Activated naive CD8-positive, alpha-beta T cell treated with anti-CD3 and anti-CD28 coated beads, Interleukin-2, amount 50 U/mL, for 24 hours (primary cell): Measurements from ENCODE around the gene PRAC1.

Experiments used
- ATAC-seq: fragments of 150-1000 bp; cut with Tn5 transposase; one replicate; pipeline ENCODE4 v1.10.0; 2021
- DNase-seq: peaks from one replicate; pipeline ENCODE4 v3.0.0; 2021
- H3K27ac Mint-ChIP-seq: one replicate; pipeline ENCODE4 v1.8.0; 2021; ENCODE audit warnings: mild to moderate bottlenecking, mixed read lengths
- H3K27me3 Mint-ChIP-seq: one replicate; pipeline ENCODE4 v1.8.0; 2021; ENCODE audit warnings: mixed read lengths
- H3K36me3 Mint-ChIP-seq: one replicate; pipeline ENCODE4 v1.8.0; 2021; ENCODE audit warnings: low read depth, mixed read lengths
- H3K4me1 Mint-ChIP-seq: one replicate; pipeline ENCODE4 v1.8.0; 2021; ENCODE audit warnings: mixed read lengths
- H3K4me3 Mint-ChIP-seq: one replicate; pipeline ENCODE4 v1.8.0; 2021; ENCODE audit warnings: mild to moderate bottlenecking, moderate library complexity, mixed read lengths
- H3K9me3 Mint-ChIP-seq: one replicate; pipeline ENCODE4 v1.8.0; 2021; ENCODE audit warnings: mixed read lengths

Gene PRAC1

DNA sequence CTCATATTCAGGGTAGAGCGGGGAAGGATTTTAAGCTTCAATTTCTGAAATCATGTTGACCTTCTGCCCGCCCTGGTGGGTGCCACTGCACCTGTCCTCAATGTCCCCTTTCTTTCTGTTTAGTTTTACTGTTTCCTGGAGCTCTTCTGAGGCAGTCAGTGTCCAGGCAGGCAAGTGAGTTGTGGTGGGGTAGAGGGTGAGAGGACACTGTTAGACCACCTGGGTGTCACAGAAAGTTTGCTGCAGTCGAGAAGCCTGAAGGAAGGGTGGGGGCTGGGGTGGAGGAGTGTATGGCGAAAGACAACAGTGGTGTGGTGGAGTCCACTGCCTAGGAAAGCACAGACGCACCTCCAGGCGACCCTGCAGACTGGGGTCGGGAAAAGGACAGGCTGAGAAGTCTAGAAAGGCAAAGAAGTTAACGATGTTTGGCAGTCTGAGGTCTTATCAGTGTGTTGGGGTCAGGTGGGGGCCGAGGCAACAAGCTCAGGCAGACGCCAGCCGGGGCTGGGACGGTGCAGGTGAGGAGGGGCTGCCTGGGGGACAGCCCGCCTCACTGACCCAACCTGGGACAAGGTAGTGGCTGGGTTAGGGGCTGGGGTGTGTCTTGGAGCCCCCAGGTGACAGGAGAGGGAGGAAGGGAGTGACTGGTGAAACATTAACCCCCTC, 29.5 kb upstream of the PRAC1 start:
- ATAC-seq (no peak), DNase-seq (no peak)
- Mint-ChIP-seq H3K4me3 (no peak overlapping the region), H3K27ac (no peak overlapping the region), H3K9me3 (no peaks in the 10 kb centered on the region), H3K36me3 (no peaks in the 10 kb centered on the region), H3K4me1 (peaks cover 6% of the 10 kb centered on the region), H3K27me3 (peaks cover 80% of the 10 kb centered on the region)

DNA sequence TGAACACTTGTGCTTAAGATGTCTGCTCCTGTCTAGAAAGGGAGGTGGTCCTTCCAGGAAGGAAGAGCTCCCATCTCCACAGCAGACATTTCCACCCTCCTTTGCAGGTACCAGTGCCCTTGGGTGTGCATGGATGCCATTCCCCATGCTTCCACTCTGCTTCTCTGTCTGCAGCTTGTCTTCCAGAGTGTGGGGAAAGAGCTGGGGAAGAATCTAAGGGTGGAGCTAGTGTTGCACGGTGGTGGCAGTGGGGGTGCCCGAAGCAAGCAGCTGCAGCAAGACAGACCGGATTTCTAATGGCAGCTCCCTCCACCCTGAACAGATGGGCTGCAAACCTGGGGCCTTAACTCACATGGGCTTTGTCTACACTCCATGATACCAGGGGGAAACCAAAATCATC, 28.9 kb upstream of the PRAC1 start:
- peaks cover 81% of the 10 kb centered on the region for H3K27me3 Mint-ChIP-seq
- DNase-seq (no peak), ATAC-seq (no peak)
- peaks cover 9% of the 10 kb centered on the region for H3K4me1 Mint-ChIP-seq
- no peak overlapping the region for H3K27ac Mint-ChIP-seq
- H3K36me3 Mint-ChIP-seq = no peaks in the 10 kb centered on the region
- no peaks in the 10 kb centered on the region for H3K9me3 Mint-ChIP-seq
- H3K4me3 Mint-ChIP-seq = no peak overlapping the region

DNA sequence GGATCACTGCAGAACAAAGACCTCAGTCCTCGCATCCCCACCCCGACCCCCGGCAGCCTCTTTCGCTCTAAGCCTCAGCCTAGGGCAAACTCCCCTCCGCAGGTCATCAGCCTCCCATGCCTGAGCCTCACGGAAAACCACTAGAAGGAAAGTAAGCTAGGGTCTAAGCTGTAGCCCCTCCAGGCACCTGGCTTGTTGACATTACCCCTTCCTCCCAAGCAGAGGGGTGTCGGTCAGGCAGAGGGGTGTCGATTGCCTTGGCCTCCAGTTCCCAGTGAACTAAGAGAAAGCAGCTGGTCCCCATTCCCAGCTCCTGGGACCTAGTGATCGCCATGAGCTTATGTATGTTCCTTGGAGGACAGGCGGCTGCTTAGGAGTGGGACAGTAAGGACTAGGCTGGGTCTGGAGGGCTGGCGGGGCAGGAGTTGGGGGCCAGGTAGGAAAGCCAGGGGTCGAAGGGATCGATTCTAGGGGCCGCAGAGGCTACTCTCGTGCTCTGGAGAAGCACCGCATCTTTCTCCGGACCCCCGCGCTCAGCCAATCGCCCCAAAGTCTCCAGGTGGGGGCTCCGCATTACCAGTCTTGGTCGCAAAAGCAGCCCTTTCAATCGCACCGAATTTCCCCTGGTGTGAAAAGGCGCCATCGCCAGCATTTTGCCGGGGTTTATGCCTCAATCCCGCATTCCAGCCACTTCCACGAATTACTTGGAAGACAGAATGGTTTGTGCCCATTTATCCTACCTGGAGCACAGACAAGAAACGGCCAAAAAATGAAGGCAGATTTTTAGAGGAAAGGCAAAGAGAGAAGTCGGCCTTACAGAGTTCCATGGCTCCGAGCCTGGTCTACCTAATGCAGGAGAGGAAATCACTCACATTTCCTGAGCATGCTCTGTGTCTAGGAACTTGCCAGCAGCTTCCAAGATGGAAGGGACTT, 27.6 kb upstream of the PRAC1 start:
- H3K27ac Mint-ChIP-seq = no peak overlapping the region
- H3K9me3 Mint-ChIP-seq = no peaks in the 10 kb centered on the region
- ATAC-seq (no peak), DNase-seq (no peak)
- peaks cover 82% of the 10 kb centered on the region for H3K27me3 Mint-ChIP-seq
- H3K4me3 Mint-ChIP-seq = no peak overlapping the region
- H3K4me1 Mint-ChIP-seq = peaks cover 7% of the 10 kb centered on the region
- H3K36me3 Mint-ChIP-seq = no peaks in the 10 kb centered on the region

DNA sequence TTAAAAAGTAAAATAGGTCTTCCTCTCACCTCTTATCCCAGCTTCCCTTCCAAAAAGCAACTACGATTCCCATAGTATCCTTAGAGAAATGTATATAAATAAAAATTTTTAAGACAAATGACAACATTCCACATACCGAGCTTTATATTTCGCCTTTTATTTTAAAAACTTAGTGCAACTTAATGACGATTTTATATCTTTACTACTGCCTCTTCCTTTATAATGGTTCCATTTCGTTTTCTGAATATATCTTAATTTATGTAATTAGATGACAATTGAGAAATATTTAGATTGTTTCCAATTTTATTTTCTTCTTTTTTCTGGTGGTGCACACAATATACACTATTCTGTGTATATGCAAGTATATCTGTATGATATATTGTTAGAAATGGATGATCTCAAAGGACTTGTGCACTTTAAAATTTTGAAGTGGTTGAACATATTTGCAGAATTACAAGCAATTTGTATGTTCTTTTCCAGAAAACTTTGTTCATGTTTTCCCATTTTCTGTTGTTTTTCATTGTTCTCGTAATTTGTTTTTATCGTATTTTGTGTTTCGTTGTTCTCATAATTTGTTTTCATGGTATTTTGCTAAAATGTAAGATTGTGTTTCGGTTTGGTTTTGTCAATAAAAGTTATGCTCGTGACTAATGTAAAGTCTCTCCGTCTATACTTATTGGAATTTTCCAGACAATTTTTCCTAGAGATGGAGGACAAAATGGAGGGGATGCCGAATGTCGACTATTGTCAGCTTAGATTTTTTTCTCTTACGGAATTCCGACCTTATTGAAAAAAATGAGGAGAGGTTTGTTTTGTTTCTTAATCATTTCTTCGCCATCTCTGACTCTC, 26.6 kb upstream of the PRAC1 start:
- no peak for DNase-seq
- Mint-ChIP-seq H3K27me3 (peaks cover 80% of the 10 kb centered on the region), H3K27ac (no peak overlapping the region), H3K4me3 (no peak overlapping the region), H3K4me1 (peaks cover 3% of the 10 kb centered on the region), H3K36me3 (no peaks in the 10 kb centered on the region), H3K9me3 (no peaks in the 10 kb centered on the region)
- no peak for ATAC-seq

DNA sequence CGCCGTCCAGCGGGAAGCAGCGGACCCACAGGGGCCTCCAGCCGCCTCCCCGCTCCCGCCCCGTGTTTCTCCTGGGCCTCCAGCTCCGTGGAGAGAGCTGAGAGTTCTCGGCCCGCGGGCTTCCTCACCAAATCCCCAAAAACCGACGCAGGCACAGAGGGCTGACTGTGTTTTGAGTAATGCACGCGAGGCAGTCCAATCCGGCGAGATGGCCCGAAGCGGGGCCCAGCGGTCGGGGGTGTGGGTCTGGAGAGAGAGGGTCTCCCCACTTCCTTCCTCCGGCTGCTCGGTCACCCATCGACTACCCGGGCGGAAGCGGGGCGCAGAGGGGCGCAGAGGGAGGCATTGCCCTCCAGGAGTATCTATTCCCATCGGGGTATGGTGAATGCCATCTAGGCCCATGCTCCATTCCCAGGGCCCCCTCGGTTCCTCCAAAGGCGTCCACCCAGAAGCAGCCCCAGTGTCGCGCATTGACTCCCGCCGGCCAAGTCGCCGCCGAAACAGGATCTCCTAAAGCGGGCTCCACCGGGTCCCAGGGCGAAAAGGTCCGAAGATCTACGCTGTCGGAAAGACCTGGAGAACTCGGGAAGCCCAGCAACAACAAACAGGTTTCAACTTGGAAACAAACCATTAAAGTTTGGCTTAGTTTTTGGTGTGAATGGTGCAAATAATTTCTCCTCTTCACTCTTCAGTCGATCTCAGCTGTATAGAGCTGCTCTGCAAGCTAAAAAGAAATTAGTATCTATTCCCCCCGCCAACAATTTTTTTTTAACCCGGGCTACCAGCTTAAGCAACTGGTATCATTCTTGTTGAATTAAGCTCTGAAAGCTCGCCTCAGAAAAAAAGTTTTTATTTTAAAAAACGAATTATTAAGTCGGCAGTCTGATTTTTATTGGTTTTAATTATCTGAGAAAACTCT, 25.4 kb upstream of the PRAC1 start:
- no peak overlapping the region for H3K27ac Mint-ChIP-seq
- peaks cover 3% of the 10 kb centered on the region for H3K4me1 Mint-ChIP-seq
- H3K27me3 Mint-ChIP-seq = peaks cover 80% of the 10 kb centered on the region
- no peak for ATAC-seq
- H3K9me3 Mint-ChIP-seq = no peaks in the 10 kb centered on the region
- H3K36me3 Mint-ChIP-seq = no peaks in the 10 kb centered on the region
- DNase-seq = no peak
- no peak overlapping the region for H3K4me3 Mint-ChIP-seq

DNA sequence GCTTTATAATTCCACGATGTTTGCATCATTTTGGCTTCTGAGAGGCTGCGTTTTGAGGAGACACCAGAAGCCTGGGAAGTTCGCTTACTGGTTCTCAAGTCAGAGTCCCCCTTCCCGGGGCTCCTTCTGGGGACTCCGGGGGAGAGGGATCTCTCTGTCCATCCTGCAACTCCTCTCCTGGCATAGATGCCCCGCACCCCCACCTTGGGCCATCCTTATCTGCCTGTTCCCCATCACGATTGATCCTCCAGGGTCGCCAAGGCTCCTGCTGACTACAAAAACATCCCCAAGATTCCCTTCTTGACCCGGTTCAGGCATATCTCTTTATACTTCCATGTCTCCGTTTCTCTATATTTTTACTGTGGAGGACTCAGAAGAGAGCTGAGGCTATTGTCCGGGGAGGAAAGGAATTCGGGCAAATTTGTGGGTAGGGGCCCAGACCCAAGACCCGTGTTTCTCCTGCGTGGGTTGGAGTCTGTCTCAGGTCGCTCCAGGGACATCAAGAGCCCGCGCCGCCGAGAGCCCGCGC, 24.7 kb upstream of the PRAC1 start:
- Mint-ChIP-seq H3K27me3 (peaks cover 82% of the 10 kb centered on the region), H3K4me3 (no peak overlapping the region), H3K9me3 (no peaks in the 10 kb centered on the region), H3K27ac (no peak overlapping the region), H3K4me1 (peaks cover 3% of the 10 kb centered on the region), H3K36me3 (no peaks in the 10 kb centered on the region)
- ATAC-seq (no peak), DNase-seq (no peak)

DNA sequence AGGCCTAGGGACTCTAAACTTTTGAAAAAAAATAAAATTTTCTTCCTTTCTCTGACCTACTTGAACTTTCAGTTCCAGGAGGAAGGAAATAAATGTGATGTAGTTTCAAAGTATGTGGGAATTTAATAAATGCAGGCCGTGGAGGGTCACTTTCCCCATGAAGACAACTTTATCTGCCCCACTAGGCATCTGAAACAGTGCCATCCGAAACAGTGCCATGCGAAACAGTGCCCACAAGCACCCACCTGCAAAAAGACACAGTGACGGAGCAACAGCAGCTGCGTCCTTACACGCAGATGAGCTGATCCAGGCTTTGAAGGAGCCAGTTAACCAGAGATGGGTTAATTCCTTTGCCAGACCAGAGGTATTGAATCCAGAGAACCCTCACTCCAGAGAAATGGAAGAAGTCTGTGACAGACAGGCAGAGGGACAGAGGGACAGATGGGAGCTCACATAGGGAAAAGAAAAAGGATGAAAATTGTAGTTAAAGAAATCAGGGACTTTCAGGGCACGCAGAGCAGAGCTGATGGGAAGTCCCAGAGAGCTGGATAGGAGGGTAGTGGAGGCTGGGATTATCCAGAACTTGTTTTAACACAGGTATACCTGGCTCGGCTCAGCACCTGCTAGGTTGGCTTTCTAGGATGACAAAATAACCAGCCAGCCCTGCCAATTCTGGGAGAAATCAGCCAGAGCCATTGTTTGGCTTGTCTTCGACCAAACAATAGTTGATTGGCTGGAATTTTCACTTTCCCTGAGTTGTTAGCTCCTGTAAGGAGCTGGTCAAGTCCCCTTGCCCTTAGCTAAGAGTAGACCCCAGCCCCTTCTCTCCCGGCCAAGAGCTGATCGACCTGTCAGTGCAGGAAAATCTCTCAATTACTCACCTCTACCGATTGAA, 23.3 kb upstream of the PRAC1 start:
- Mint-ChIP-seq H3K4me1 (peaks cover 3% of the 10 kb centered on the region), H3K27me3 (peaks cover 83% of the 10 kb centered on the region), H3K27ac (no peak overlapping the region), H3K36me3 (no peaks in the 10 kb centered on the region), H3K9me3 (no peaks in the 10 kb centered on the region), H3K4me3 (no peak overlapping the region)
- ATAC-seq = no peak
- DNase-seq = no peak

DNA sequence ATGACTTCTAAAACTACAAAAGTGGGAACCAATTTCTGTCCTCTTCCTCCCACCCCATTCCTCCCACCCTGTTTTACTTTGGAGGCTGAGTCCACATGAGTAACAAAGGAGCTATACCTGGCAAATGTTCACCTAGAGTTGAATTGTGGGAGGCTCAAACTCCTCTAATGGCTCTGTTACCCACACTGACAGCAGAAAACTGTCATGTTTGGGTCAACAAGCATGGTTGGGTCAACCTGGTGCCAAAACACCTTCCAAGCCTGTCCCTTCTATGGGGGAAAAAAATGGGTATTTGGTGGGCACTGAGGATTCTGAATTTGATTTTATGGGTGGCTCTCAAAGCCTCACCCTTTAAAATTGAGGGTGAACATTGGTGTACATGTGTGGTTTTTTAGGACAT, 18.2 kb upstream of the PRAC1 start:
- ATAC-seq (no peak), DNase-seq (no peak)
- Mint-ChIP-seq H3K27ac (no peak overlapping the region), H3K36me3 (no peaks in the 10 kb centered on the region), H3K9me3 (no peaks in the 10 kb centered on the region), H3K4me1 (peaks cover 6% of the 10 kb centered on the region), H3K4me3 (no peak overlapping the region), H3K27me3 (peaks cover 95% of the 10 kb centered on the region)

DNA sequence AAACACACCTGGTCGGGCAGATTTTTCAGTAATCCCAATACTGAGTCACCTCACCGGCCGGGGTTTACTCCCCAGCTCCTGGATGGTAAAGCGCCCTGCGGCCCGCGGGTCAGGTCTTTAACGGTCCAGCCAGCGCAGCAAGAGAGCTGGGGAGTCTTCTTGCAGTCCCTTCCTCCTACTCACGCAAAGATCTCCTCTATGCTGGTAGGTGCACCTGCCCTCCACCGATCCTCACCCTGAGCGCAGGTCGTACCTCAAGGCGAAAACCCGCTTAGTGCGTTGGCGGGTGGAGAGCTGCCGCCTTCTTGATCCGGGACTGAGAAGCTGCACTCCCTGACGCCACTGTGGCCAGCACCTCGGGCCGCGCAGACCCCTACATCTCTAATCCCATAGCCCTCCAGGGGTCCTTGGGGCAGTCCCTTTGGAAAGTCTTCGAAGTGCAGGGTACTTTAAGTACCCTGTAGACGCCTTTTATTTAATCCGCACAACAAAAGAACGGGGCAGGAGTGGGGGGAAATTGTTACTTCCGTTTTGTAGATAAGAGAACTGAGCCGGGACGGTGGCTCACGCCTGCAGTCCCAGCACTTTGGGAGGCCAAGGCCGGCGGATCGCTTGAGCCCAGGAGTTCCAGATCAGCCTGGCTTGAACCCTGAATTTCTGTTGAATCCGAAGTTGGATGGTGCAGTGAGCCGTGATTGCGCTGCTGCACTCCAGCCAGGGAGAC, 16.6 kb upstream of the PRAC1 start:
- ATAC-seq (no peak), DNase-seq (no peak)
- no peak overlapping the region for H3K4me3 Mint-ChIP-seq
- peaks cover 97% of the 10 kb centered on the region for H3K27me3 Mint-ChIP-seq
- peaks cover 10% of the 10 kb centered on the region for H3K4me1 Mint-ChIP-seq
- H3K36me3 Mint-ChIP-seq = no peaks in the 10 kb centered on the region
- H3K9me3 Mint-ChIP-seq = no peaks in the 10 kb centered on the region
- H3K27ac Mint-ChIP-seq = no peak overlapping the region

DNA sequence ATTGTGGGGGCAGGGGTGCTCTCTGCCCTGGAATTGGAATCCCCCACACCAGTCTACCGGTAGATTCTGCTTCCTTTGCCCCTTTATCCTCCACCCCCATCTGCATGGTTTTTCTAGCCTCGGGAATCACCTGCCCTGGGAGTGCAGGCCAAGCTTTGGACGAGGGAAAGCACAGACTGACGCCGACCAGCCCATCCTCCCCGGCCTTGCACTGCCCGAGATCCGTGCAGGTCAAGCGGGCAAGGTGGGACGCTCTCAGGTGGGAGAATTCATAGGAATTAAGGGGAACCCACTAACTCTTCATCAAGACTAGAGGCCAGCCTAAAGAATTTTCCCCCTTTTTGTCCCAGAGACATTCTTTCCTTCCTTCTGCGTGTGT, 16.1 kb upstream of the PRAC1 start:
- H3K27ac Mint-ChIP-seq = no peak overlapping the region
- DNase-seq = no peak
- H3K4me3 Mint-ChIP-seq = no peak overlapping the region
- H3K4me1 Mint-ChIP-seq = peaks cover 15% of the 10 kb centered on the region
- ATAC-seq = no peak
- H3K9me3 Mint-ChIP-seq = no peaks in the 10 kb centered on the region
- peaks cover 97% of the 10 kb centered on the region for H3K27me3 Mint-ChIP-seq
- no peaks in the 10 kb centered on the region for H3K36me3 Mint-ChIP-seq

DNA sequence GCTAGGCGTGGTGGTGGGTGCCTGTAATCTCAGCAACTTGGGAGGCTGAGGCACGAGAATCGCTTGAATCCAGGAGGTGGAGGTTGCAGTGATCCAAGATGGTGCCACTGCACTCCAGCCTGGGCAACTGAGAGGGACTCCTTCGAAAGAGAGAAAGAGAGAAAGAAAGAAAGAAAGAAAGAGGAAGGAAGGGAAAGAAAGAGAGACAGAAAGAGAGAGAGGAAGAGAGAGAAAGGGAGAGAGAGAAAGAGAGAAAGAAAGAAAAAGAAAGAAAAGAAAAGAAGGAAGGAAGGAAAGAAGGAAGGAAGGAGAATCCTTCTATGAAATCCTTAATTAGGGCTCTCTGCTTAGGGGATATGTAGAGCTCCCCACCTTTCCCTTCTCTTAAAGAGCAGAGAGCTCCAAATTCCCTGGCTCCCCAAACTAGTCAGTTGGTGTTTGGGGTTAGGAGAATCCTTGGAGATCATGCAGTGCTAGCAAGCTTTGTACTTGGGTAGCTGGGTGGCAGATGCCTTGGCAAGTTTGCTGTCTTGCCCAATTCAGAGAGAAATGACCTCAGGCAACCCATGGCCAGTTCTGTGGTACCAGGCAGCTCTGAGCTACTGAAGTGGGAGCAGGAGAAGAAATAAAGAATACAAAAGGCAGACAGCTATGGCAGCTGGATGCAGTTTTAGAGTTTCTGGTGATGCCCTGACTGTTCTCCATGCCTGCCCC, 15.2 kb upstream of the PRAC1 start:
- peaks cover 21% of the 10 kb centered on the region for H3K4me1 Mint-ChIP-seq
- DNase-seq = no peak
- no peak for ATAC-seq
- no peaks in the 10 kb centered on the region for H3K36me3 Mint-ChIP-seq
- H3K9me3 Mint-ChIP-seq = no peaks in the 10 kb centered on the region
- H3K4me3 Mint-ChIP-seq = no peak overlapping the region
- H3K27ac Mint-ChIP-seq = no peak overlapping the region
- peaks cover 95% of the 10 kb centered on the region for H3K27me3 Mint-ChIP-seq

DNA sequence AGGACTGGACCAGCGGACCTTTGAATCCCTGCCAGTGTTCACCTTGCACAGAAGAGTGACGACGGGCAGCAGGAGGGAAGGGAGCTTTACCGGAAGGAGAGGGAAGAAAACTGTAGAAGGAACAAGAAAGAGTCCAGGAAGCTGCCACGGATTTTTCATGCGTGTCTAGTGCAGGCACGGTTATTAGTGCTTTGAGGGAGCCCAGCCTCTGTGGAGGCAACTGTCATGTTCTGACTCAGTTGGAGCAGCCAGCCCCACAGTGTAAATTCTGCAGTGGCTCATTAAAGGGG, 12.7 kb upstream of the PRAC1 start:
- H3K27ac Mint-ChIP-seq = no peak overlapping the region
- H3K27me3 Mint-ChIP-seq = peaks cover 95% of the 10 kb centered on the region
- peaks cover 21% of the 10 kb centered on the region for H3K4me1 Mint-ChIP-seq
- no peaks in the 10 kb centered on the region for H3K36me3 Mint-ChIP-seq
- ATAC-seq = no peak
- no peak overlapping the region for H3K4me3 Mint-ChIP-seq
- no peak for DNase-seq
- no peaks in the 10 kb centered on the region for H3K9me3 Mint-ChIP-seq
